K562 (cell line): Measurements from ENCODE around the gene PPP1R14C. TPM values are rescaled to one million over a fixed set of nuclear protein-coding genes. Genes with fewer than 3 reads are reported as not detected.

Experiments
- BHLHE40 ChIP-seq: IDR thresholded peaks from 2 replicates; pipeline ENCODE4 v1.6.1; 2011; ENCODE audit warnings: low read length, improper control_type of control experiment
- CAMTA2 ChIP-seq: fragments of 250-450 bp; sonication (Bioruptor Pico); conservative IDR thresholded peaks from 2 replicates; pipeline ENCODE4 v1.5.1; 2022
- CREB1 ChIP-seq, 2 experiments: sonication (generic) in 1 of 2; formaldehyde crosslinking in 1 of 2; IDR thresholded peaks; 2 replicates each; pipeline versions ENCODE4 v1.6.1 to v1.8.0; 2012 to 2022; ENCODE audit warnings: inconsistent platforms in 1 of 2, mild to moderate bottlenecking in 1 of 2, missing genetic modification reagents in 1 of 2, moderate library complexity in 1 of 2
- HNRNPUL1 ChIP-seq: fragments of 200-400 bp; formaldehyde crosslinking; IDR thresholded peaks from 2 replicates; pipeline ENCODE4 v1.6.1; 2017; ENCODE audit warnings: low read length
- ILK ChIP-seq: fragments of 450-650 bp; IDR thresholded peaks from 2 replicates; pipeline ENCODE4 v1.6.1; 2016; ENCODE audit warnings: missing genetic modification characterization, low read depth, mild to moderate bottlenecking, missing compliant biosample characterization, moderate library complexity, borderline replicate concordance
- IRF1 ChIP-seq: sonication (generic); formaldehyde crosslinking; IDR thresholded peaks from 2 replicates; pipeline ENCODE4 v1.8.0; 2022; ENCODE audit warnings: missing genetic modification reagents, mild to moderate bottlenecking, borderline replicate concordance
- KAT2B ChIP-seq: IDR thresholded peaks from one replicate; pipeline ENCODE4 v1.6.1; 2012; ENCODE audit warnings: low read depth, mild to moderate bottlenecking, control low read depth, inconsistent platforms, low read length, moderate library complexity
- KDM1A ChIP-seq, 2 experiments: fragments of 450-650 bp; IDR thresholded peaks; 2 replicates each; pipeline ENCODE4 v1.6.1; 2016; ENCODE audit warnings: mild to moderate bottlenecking in 2 of 2
- KDM5B ChIP-seq: fragments of 200-600 bp; sonication (generic); IDR thresholded peaks from 2 replicates; pipeline ENCODE4 v1.6.1; 2012; ENCODE audit warnings: low read depth, mild to moderate bottlenecking, moderate library complexity, low read length, control low read depth, inconsistent platforms; ENCODE audit not compliant: insufficient replicate concordance
- NFRKB ChIP-seq: fragments of 450-650 bp; IDR thresholded peaks from 2 replicates; pipeline ENCODE4 v1.6.1; 2016; ENCODE audit warnings: low read depth
- POLR2AphosphoS5 ChIP-seq: IDR thresholded peaks from 2 replicates; pipeline ENCODE4 v1.6.1; 2011; ENCODE audit warnings: mild to moderate bottlenecking, low read depth, low read length, moderate library complexity; ENCODE audit not compliant: control insufficient read depth, insufficient read depth
- PTRF ChIP-seq: fragments of 450-650 bp; IDR thresholded peaks from 2 replicates; pipeline ENCODE4 v1.6.1; 2016; ENCODE audit warnings: mild to moderate bottlenecking, missing genetic modification characterization, missing compliant biosample characterization
- PYGO2 ChIP-seq: fragments of 450-650 bp; IDR thresholded peaks from 2 replicates; pipeline ENCODE4 v1.6.1; 2016; ENCODE audit warnings: mild to moderate bottlenecking, missing genetic modification characterization, moderate library complexity, missing compliant biosample characterization
- RFX1 ChIP-seq: fragments of 450-650 bp; IDR thresholded peaks from 2 replicates; pipeline ENCODE4 v1.6.1; 2016; ENCODE audit warnings: mild to moderate bottlenecking, moderate library complexity
- SETDB1 ChIP-seq: IDR thresholded peaks from one replicate; pipeline ENCODE4 v1.6.1; 2012; ENCODE audit warnings: low read length, control low read depth, inconsistent platforms
- SMARCA4 ChIP-seq: fragments of 450-650 bp; IDR thresholded peaks from 2 replicates; pipeline ENCODE4 v1.6.1; 2016
- SMARCA5 ChIP-seq: fragments of 450-650 bp; IDR thresholded peaks from 2 replicates; pipeline ENCODE4 v1.6.1; 2016
- SRSF3 ChIP-seq: fragments of 200-400 bp; formaldehyde crosslinking; IDR thresholded peaks from 2 replicates; pipeline ENCODE4 v1.6.1; 2016; ENCODE audit warnings: mild to moderate bottlenecking, low read length, moderate library complexity; ENCODE audit not compliant: insufficient read depth
- TCF7L2 ChIP-seq: fragments of 150-350 bp; IDR thresholded peaks from 2 replicates; pipeline ENCODE4 v1.6.1; 2016; ENCODE audit warnings: low read depth, mild to moderate bottlenecking, low read length, moderate library complexity
- TFAP4 ChIP-seq: sonication (generic); formaldehyde crosslinking; IDR thresholded peaks from 2 replicates; pipeline ENCODE4 v1.8.0; 2022; ENCODE audit warnings: missing genetic modification reagents, mild to moderate bottlenecking, moderate library complexity, borderline replicate concordance
- TGIF2 ChIP-seq: sonication (generic); formaldehyde crosslinking; IDR thresholded peaks from 2 replicates; pipeline ENCODE4 v1.8.1; 2022; ENCODE audit warnings: mild to moderate bottlenecking, missing genetic modification reagents, moderate library complexity
- ZBTB1 ChIP-seq: sonication (generic); formaldehyde crosslinking; IDR thresholded peaks from 2 replicates; pipeline ENCODE4 v1.8.1; 2023; ENCODE audit warnings: missing genetic modification reagents, low read depth, mild to moderate bottlenecking, borderline replicate concordance
- ZBTB34 ChIP-seq: fragments of 250-450 bp; sonication (Bioruptor Pico); IDR thresholded peaks from 2 replicates; pipeline ENCODE4 v1.8.0; 2021; ENCODE audit warnings: mild to moderate bottlenecking, moderate library complexity
- ZNF282 ChIP-seq: sonication (generic); formaldehyde crosslinking; IDR thresholded peaks from 2 replicates; pipeline ENCODE4 v1.8.1; 2023; ENCODE audit warnings: missing genetic modification reagents
- ZNF431 ChIP-seq: sonication (generic); formaldehyde crosslinking; IDR thresholded peaks from 2 replicates; pipeline ENCODE4 v1.8.0; 2022; ENCODE audit warnings: mild to moderate bottlenecking, missing genetic modification reagents
- ZNF436 ChIP-seq: fragments of 250-450, 450-650 bp; sonication (Bioruptor Pico); formaldehyde crosslinking; IDR thresholded peaks from 2 replicates; pipeline ENCODE4 v1.7.0; 2020; ENCODE audit warnings: mild to moderate bottlenecking
- ZNF717 ChIP-seq: fragments of 250-450 bp; sonication (Bioruptor Pico); IDR thresholded peaks from 2 replicates; pipeline ENCODE4 v1.5.0; 2021
- ZNF780A ChIP-seq: fragments of 250-450 bp; sonication (Bioruptor Pico); IDR thresholded peaks from 2 replicates; pipeline ENCODE4 v1.5.0; 2021; ENCODE audit warnings: mild to moderate bottlenecking
- polyA plus RNA-seq, 8 experiments: library from polyadenylated mRNA; depleted of rRNA in 4 of 8; stranded (reverse) in 5 of 8; unstranded in 3 of 8; fragments of >200 nt; fragmentation: Nextera tagmentation in 2 of 8; fragmentation: Illumina TruSeq in 1 of 8; extraction: Ambion mirVana in 2 of 8; extraction: Trizol in 1 of 8; gene quantifications; 2 replicates each; pipeline versions ENCODE4 v1.2.1 to v1.2.3, GENCODE V29; 2011 to 2014; ENCODE audit warnings: inconsistent platforms in 1 of 8, missing spikeins in 1 of 8
- total RNA-seq, 7 experiments: library from RNA; depleted of rRNA in 6 of 7; stranded (reverse); fragments of >200 nt in 6 of 7; fragmentation: Illumina TruSeq in 2 of 7; extraction: Trizol in 2 of 7; gene quantifications; 2 replicates each; pipeline versions ENCODE4 v1.2.1 to v1.2.3, GENCODE V29; 2011 to 2021; ENCODE audit warnings: low replicate concordance in 1 of 7

PPP1R14C gene
- total and polyA plus RNA-seq, 9 of the 15 experiments (the other 6 are each of a cell fraction or from before 2014, with no cell fraction given), result 4.5 to 16.6 (median 11.9) TPM

- TF ChIP-seq SETDB1 (no peak), CREB1 (IDR thresholded peaks at IDR 0.05) (peak; percentile 67), CREB1 (CRISPR knock-in tag; IDR thresholded peaks at IDR 0.05) (peak; percentile 64; the same call in 1 of the 2 replicates), BHLHE40 (peak; percentile 90), KAT2B (no peak), ZNF282 (CRISPR knock-in tag) (no peak), ZNF436 (CRISPR knock-in tag) (peak; percentile 25; the same call in 1 of the 2 replicates), ZNF780A (CRISPR knock-in tag) (no peak), RFX1 (no peak), KDM1A (IDR thresholded peaks at IDR 0.05) (peak; percentile 94 to 98), ZBTB34 (CRISPR knock-in tag) (0 out of 2 replicates have a peak, but pooled peaks have one; percentile 14), HNRNPUL1 (no peak), IRF1 (no peak), ZBTB1 (CRISPR knock-in tag) (no peak), TGIF2 (CRISPR knock-in tag) (no peak), SMARCA5 (peak; percentile 55; the same call in 1 of the 2 replicates), POLR2AphosphoS5 (peak; percentile 97), ZNF717 (CRISPR knock-in tag) (no peak), PTRF (tag) (no peak), ZNF431 (no peak), TFAP4 (CRISPR knock-in tag) (peak; percentile 51; the same call in 1 of the 2 replicates), PYGO2 (tag) (peak; percentile 72), CAMTA2 (CRISPR knock-in tag) (no peak), ILK (tag) (0 out of 2 replicates have a peak, but pooled peaks have one; percentile 12), TCF7L2 (no peak), SRSF3 (no peak), NFRKB (peak; percentile 92), KDM5B (no peak), SMARCA4 (peak; percentile 98)
Measured at GRCh38 chr6:150271501-150272263, 128.8 kb downstream of the PPP1R14C start (continued).
